ENCODE results near the gene DAD1. TPM values are rescaled to one million over a fixed set of nuclear protein-coding genes. Genes with fewer than 3 reads are reported as not detected.
"Not testable (repeated sequence)": the region's sequence is repeated elsewhere in the genome, so short reads cannot be mapped to it uniquely, and the experiment has no call there.

The DAD1 gene
- total RNA-seq (2014; rRNA removed) (228 and 258 TPM in 2 replicates), Bru-seq, nascent RNA (percentile 90 among the genes with signal in this experiment), BruChase-seq, experiment 1, labeled RNA remaining after a 6-hour chase (percentile 89 among the genes with signal in this experiment), BruChase-seq, experiment 2, labeled RNA remaining after a 2-hour chase (percentile 84 among the genes with signal in this experiment)
- long read RNA-seq, transcript DAD1-201 (3 exons, 731 nt) = major isoform, 234 of 294 reads
- long read RNA-seq, partial matches to known transcripts = 57 of 294 reads
- long read RNA-seq, other reads (novel, unspliced or antisense) = 2 of 294 reads

DNA sequence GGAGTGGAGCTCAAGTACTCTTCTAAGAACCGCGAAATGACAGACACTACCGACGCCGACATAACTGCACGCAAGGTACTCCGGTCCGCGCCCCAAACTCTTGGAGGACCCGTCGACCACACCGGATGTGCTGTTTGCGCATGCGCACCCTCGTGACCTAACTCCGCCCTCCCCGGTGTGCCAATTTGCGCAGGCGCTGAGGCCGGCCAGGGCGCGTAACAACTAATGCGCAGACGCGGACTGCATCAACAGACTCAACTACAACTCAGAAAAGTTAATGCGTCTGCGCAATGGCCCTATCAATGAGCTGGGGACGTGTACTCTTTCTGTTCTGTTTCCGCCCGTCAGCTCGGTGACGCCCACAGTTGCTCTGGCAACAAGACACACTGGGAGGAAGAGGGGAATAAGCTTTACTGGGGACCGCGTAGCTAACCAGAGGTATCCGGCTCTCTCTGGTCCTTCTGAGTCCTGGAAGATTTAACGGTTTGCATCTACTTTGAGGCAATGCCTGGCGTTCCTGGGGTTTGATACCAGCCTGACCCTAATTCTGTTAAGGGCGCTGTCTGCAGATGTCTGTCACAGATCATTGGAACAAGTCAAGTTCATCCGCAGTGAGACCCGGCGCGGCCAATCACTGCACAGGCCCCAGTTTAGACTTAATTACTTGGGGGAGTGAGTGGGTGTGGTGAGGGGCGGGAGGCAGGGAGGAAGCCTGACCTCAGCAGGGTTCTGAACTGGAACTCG, at the start of gene DAD1:
DAD1 (minus strand) TSS at position 129 of the 744 bp plus-strand sequence; CDS start at position 62, 67 bp downstream.
- DNase-seq (peak; percentile 99), ATAC-seq (peak; percentile 97)
- Histone ChIP-seq H3K4me3 (ENCODE audit: low read length) (peak within 1 kb of the TSS; percentile 80), H3K36me3 (ENCODE audit: low read depth, low read length) (no peaks in the 10 kb centered on the region), H3K9me2 (replicated peaks; ENCODE audit: low read length) (no peaks in the 10 kb centered on the region), H3K4me1 (ENCODE audit: insufficient read depth, low read length) (peaks cover 25% of the 10 kb centered on the region), H3K79me2 (ENCODE audit: low read length) (peaks cover 48% of the 10 kb centered on the region), H3K4me2 (ENCODE audit: low read length) (peak within 1 kb of the TSS; percentile 93), H3F3A (ENCODE audit: low read length, unreplicated experiment) (no peaks in the 10 kb centered on the region), H3K27me3 (ENCODE audit: low read length) (no peaks in the 10 kb centered on the region), H3K9me3 (ENCODE audit: low read length) (no peaks in the 10 kb centered on the region), H2AFZ (ENCODE audit: low read length) (peak within 1 kb of the TSS; percentile 97), H4K20me1 (ENCODE audit: low read length) (peaks cover 14% of the 10 kb centered on the region; the same call in 1 of the 2 replicates), H3K9ac (ENCODE audit: low read length) (peak within 1 kb of the TSS; percentile 89), H3K27ac (ENCODE audit: low read length) (peak within 1 kb of the TSS; percentile 75)
- intact Hi-C loops (cut with micrococcal nuclease) = no loop called here
- no TSS peak for BruUV-seq (replicated peaks)
- POLR2A ChIA-PET (ENCODE audit: unreplicated experiment) = interaction anchor here (0.6 to 1.5 kb wide), 14 partner anchors 9 to 506 kb away, joined by 3 to 18 read pairs (median 3); partner anchors contain the start of genes ABHD4, ACIN1 and C14orf119
- TF ChIP-seq, protein P1, sequence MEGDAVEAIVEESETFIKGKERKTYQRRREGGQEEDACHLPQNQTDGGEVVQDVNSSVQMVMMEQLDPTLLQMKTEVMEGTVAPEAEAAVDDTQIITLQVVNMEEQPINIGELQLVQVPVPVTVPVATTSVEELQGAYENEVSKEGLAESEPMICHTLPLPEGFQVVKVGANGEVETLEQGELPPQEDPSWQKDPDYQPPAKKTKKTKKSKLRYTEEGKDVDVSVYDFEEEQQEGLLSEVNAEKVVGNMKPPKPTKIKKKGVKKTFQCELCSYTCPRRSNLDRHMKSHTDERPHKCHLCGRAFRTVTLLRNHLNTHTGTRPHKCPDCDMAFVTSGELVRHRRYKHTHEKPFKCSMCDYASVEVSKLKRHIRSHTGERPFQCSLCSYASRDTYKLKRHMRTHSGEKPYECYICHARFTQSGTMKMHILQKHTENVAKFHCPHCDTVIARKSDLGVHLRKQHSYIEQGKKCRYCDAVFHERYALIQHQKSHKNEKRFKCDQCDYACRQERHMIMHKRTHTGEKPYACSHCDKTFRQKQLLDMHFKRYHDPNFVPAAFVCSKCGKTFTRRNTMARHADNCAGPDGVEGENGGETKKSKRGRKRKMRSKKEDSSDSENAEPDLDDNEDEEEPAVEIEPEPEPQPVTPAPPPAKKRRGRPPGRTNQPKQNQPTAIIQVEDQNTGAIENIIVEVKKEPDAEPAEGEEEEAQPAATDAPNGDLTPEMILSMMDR (conservative IDR thresholded peaks at IDR 0.05; ENCODE audit: low read depth, low read length) = no peak
- TF ChIP-seq EZH2 (IDR thresholded peaks at IDR 0.05; ENCODE audit: low read length, unreplicated experiment) (no peak), EZH2phosphoT487 (IDR thresholded peaks at IDR 0.05; ENCODE audit: borderline replicate concordance, low read length) (no peak)
- CTCF ChIA-PET = interaction anchor here (0.5 to 1.5 kb wide), 10 partner anchors 10 to 274 kb away, joined by 3 to 12 read pairs (median 4); no protein-coding TSS in a partner anchor

DNA sequence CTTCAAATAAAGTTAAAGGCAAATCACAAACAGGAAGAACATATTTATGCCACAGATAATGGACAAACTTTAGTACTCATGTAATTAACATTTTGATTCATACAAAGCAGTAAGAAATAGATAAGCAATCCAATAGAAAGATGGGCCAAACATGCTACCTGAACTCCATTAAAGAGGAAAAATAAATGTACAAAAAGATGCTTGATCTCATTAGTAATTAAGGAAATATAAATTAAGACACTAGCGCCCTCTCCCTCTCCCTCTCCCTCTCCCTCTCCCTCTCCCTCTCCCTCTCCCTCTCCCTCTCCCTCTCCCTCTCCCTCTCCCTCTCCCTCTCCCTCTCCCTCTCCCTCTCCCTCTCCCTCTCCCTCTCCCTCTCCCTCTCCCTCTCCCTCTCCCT, 47.0 kb upstream of the DAD1 start:
- H2AFZ ChIP-seq (ENCODE audit: low read length); ATAC-seq; H3K9me3 ChIP-seq (ENCODE audit: low read length); H3K79me2 ChIP-seq (ENCODE audit: low read length); H3K27me3 ChIP-seq (ENCODE audit: low read length); intact Hi-C loops (cut with micrococcal nuclease); H3K4me3 ChIP-seq (ENCODE audit: low read length); DNase-seq; H3K4me1 ChIP-seq (ENCODE audit: insufficient read depth, low read length); H3K9me2 ChIP-seq (replicated peaks; ENCODE audit: low read length); H3F3A ChIP-seq (ENCODE audit: low read length, unreplicated experiment); H3K27ac ChIP-seq (ENCODE audit: low read length); H3K4me2 ChIP-seq (ENCODE audit: low read length); H4K20me1 ChIP-seq (ENCODE audit: low read length); POLR2A ChIA-PET (ENCODE audit: unreplicated experiment); H3K9ac ChIP-seq (ENCODE audit: low read length); H3K36me3 ChIP-seq (ENCODE audit: low read depth, low read length); BruUV-seq (replicated peaks): not testable (repeated sequence)
- CTCF ChIA-PET = interaction anchor here (0.6 kb wide), 1 partner anchor 51 kb away, joined by 3 read pairs; no protein-coding TSS in a partner anchor

DNA sequence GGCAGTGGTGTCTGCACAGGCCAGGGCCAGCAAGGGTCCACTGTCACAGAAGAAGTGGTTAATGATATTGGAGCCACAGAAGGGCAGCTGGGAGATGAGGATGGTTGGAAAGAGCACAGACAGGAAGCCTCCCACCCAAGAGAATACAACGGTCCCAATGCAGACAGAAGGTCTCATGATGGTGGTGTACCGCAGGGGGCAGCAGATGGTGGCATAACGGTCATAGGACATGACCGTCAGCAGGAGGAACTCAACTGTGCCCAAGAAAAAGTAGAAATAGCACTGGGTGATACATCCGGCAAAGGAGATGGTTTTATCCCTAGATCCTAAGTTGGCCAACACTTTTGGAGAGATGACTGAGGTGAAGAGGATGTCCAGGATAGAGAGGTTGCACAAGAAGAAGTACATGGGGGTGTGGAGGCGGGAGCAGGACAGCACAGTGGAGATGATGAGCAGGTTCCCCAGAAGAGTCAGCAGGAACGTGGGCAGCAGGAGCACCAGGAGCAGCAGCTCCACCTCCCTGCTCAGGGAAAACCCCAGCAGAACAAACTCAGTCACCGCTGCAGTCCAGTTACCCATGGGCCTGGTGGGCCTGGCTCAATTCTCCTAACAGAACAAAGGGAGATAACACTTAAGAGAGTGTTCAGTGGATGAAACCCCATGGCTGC, 45.3 kb upstream of the DAD1 start:
- no peak overlapping the region for H3K27ac ChIP-seq (ENCODE audit: low read length)
- DNase-seq (no peak), ATAC-seq (no peak)
- H3K36me3 ChIP-seq (ENCODE audit: low read depth, low read length) = no peaks in the 10 kb centered on the region
- no peaks in the 10 kb centered on the region for H4K20me1 ChIP-seq (ENCODE audit: low read length)
- H3K4me2 ChIP-seq (ENCODE audit: low read length) = no peak overlapping the region
- no peaks in the 10 kb centered on the region for H3K9me2 ChIP-seq (replicated peaks; ENCODE audit: low read length)
- ChIA-PET POLR2A (ENCODE audit: unreplicated experiment) (no interaction called here), CTCF (no interaction called here)
- H3K4me3 ChIP-seq (ENCODE audit: low read length) = no peak overlapping the region
- intact Hi-C loops (cut with micrococcal nuclease) = no loop called here
- H3K4me1 ChIP-seq (ENCODE audit: insufficient read depth, low read length) = no peaks in the 10 kb centered on the region
- BruUV-seq (replicated peaks) = no TSS peak
- no peaks in the 10 kb centered on the region for H3K27me3 ChIP-seq (ENCODE audit: low read length)
- TF ChIP-seq EZH2 (IDR thresholded peaks at IDR 0.05; ENCODE audit: low read length, unreplicated experiment) = no peak
- no peak for TF ChIP-seq EZH2phosphoT487 (IDR thresholded peaks at IDR 0.05; ENCODE audit: borderline replicate concordance, low read length)
- TF ChIP-seq, protein P1 (conservative IDR thresholded peaks at IDR 0.05; ENCODE audit: low read depth, low read length) = no peak
- no peak overlapping the region for H2AFZ ChIP-seq (ENCODE audit: low read length)
- no peaks in the 10 kb centered on the region for H3F3A ChIP-seq (ENCODE audit: low read length, unreplicated experiment)
- no peaks in the 10 kb centered on the region for H3K9me3 ChIP-seq (ENCODE audit: low read length)
- no peaks in the 10 kb centered on the region for H3K79me2 ChIP-seq (ENCODE audit: low read length)
- H3K9ac ChIP-seq (ENCODE audit: low read length) = no peak overlapping the region
